Activated T-cell treated with anti-CD3 and anti-CD28 coated beads, Interleukin-2, amount 50 U/mL, for 1 hour (primary cell): Measurements from ENCODE around the gene FBN3.

ENCODE experiments used
- DNase-seq: peaks from one replicate; pipeline ENCODE4 v3.0.0-alpha.2; 2020

The FBN3 gene

DNA sequence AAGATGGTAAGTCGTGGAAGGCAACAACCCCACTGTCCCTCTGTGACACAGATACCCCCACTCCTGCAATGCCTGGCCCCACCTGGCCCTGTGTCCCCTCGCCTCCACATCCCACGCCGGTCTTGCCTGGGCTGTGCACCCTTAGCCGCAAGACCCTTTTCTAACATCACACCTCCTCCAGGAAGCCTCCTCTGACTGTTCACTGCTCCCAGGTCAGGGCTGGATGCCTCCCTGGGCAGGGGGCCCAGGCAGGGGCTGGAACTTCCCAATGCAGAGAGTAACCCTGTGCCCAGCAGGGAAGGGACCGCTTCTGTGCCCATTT lies 1.3 kb downstream of the FBN3 start:
- DNase-seq, result no peak

DNA sequence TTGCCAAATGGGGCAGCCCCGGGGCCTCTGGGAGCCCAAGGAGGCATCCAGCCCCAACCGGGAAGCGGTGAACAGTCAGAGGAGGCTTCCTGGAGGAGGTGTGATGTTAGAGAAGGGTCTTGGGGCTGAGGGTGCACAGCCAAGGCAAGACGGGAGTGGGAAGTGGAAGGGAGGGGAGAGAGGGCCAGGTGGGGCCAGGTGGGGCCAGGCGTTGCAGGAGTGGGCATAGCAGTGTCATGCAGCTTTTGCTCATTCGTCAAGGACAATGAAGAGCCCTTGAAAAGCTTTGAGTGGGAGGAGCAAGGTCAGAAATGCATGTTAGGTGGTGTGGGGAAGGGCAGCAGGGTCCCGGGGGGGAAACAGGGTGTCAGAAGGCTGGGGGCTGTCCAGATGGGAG lies 1.8 kb downstream of the FBN3 start:
- no peak for DNase-seq

GRCh38 chr19:8146877-8147581 lies 2.4 kb downstream of the FBN3 start:
- no peak for DNase-seq

DNA sequence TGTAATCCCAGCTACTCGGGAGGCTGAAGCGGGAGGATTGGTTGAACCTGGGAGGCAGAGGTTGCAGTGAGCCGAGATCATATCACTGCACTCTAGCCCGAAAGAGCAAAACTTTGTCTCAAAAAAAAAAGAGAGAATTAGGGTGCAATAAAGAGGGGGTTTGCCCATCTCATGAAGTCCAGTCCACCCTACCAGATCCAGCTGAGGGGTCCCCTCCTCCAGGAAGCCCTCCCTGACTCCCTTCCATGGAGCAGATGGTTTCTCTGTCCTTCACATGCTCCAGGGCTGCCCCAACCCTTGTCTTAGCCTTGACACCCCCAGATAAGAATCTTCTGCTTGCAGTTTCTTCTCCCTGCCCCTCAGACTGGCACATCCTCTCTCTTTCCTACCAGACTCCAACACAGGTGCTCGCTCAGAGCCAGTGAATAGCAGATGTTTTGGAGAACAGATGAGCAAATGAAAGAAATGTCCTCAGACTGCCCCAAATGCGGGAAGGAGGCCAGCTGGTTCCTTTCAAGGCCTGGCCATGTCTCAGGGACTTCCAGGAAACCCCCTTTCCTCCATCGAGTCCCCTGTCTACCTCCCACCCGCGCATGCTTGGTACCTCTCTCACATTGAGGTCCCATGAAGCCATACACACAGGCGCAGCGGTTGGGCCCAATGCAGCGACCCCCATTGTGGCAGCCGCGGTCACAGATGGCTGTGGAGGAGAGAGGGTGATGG lies 5.0 kb downstream of the FBN3 start:
- no peak for DNase-seq

GRCh38 chr19:8143041-8143440 lies 6.4 kb downstream of the FBN3 start:
- no peak for DNase-seq

- no peak for DNase-seq
Observed at GRCh38 chr19:8142513-8142900, 6.9 kb downstream of the FBN3 start.

DNA sequence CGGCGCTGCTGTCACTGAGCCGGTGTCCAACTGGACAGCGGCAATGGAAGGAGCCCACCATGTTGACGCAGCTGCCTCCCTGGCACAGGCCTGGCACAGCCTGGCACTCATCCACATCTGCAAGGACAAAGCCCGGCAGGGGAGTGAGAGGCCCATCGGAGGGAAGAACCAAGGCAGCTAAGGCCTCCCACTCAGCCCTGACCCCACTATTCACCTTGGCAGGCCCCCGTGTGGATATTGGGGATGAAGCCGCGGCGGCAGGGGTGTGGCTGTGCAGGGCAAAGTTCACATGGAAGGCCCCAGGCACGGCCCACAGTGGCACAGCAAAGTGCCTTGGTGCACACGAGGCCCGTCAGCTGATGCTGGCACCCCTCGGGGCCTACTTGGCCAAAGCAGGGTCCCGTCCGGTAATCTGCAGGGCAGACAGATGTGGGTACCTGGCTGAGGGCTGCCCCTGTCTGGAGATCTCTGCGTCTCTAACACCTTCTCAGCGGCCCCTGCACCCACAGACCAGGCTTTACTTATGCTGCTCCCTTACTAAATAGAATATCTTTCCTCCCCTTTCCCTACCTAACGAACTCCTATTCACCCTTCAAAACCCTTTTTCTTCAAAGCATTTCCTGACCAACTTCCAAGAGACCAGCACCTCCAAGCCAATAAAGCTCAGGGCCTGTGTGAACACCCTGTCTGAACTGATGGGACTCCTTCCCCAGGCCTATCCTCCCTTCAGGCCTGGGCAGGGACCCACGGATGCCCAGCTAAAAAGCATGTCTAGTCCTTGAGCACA lies 7.5 kb downstream of the FBN3 start:
- DNase-seq, result no peak

- DNase-seq, result no peak
Observed at GRCh38 chr19:8138201-8138600, 11.2 kb downstream of the FBN3 start.

DNA sequence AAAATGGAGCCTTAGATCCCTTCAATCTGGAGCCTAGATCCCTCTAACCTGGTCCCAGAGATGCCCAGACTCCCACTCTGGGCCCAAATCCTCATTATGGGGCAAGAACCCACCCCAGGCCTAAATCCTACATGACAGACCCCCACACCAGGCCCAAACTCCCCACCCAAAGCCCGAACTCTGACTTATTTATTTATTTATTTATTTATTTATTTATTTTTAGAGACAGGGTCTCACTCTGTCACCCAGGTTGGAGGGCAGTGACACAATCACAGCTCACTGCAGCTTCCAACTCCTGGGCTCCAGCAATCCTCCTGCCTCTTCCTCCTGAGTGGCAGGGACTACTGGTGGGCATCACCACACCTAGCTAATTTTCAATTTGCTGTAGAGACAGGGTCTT lies 12.0 kb downstream of the FBN3 start:
- no peak for DNase-seq

DNA sequence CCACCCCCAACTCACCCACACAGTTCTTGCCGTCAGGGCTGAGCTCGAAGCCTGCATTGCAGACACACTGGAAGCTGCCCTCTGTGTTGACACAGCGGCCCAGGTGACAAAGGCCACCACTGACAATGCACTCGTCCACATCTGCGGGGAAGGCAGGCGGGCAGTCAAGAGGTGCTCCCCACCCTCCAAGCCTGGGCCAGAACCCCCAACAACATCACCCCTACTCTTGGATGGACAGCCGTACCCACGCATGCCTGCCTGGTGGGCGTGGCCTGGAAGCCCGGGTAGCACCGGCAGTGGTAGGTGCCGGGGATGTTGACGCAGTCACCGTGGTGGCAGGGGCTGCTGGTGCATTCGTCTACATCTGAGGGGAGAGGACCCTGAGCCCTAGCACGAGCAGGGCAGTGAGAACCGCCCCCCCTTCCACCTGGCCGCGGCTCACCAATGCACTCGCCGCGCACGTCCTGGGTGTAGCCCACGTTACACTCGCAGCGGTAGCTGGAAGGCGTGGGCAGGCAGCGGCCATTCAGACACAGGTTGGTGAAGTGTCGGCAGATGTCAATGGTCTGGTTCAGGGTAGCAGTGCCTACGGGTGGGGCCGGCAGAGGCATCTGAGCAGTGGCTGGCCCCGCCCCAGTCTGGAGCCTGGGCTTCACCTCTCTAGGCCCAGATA lies 13.3 kb downstream of the FBN3 start:
- DNase-seq, result no peak

- DNase-seq, result no peak
Observed at GRCh38 chr19:8132858-8133458, 16.4 kb downstream of the FBN3 start.

- no peak for DNase-seq
Observed at GRCh38 chr19:8131517-8131916, 17.9 kb downstream of the FBN3 start.

DNA sequence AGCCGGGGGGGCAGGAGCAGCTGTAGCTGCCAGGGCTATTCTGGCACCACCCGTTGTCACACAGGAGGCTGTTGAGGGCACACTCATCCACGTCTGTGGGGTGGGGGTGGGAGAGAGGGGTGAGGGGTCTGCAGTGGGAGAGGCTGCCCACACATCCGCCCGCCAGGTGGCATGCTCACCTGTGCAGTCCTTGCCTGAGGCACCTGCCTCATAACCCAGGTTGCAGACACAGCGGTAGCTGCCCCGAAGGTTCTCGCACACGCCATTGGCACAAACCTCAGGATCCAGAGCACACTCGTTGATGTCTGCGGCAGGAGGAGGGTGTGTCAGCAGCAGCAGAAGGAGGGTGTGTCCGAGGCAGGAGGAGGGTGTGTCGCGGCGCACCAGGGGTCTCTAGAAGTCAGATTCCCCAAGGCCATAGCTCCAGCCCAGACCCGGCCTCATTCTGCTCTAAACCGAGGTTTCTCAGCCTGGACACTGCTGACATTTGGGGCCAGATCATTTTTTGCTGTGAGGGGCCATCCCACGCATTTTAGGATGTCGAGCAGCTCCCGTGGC lies 20.3 kb downstream of the FBN3 start:
- DNase-seq, result no peak

- DNase-seq, result no peak
Observed at GRCh38 chr19:8128551-8128950, 20.8 kb downstream of the FBN3 start.

- no peak for DNase-seq
Observed at GRCh38 chr19:8127311-8127710, 22.1 kb downstream of the FBN3 start.

DNA sequence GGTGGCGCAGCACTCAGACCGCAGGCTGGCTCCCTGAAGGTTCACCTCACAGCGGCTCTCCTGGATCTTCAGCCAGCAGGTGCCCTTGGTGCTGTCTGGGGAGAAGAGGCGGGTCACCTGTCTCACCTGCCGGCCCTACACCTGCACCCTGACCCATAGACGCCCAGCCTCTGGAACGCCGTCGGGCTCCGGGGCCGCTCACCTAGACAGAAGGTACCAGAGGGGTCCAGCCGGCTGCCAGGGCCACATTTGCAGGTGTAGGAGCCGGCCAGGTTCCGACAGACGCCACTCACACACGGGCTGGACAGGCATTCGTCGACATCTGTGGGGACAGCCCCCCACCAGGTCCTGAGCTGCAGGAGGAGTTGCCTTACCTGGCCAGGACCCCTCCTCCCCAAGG lies 22.9 kb downstream of the FBN3 start:
- no peak for DNase-seq

- DNase-seq, result no peak
Observed at GRCh38 chr19:8126008-8126407, 23.4 kb downstream of the FBN3 start.

DNA sequence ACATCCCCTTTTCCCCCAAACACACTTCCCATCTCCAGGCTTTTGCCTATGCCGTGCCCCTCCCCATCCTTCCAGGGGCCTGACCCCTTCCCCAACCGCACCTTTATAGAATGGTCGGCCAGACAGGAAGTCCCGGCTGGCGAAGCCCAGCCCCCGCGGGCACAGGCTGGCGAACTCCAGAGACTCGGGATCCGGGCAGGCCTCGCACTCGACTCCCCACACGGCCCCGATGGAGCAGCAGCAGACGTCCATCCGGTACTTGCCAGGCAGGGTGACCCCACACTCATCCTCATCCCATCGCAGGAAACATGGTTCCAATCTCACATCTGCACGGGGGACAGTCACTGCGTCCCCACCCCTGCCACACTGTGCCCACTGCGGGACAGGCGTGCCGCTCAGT lies 25.7 kb downstream of the FBN3 start:
- DNase-seq, result no peak

GRCh38 chr19:8120636-8121480 lies 28.5 kb downstream of the FBN3 start:
- no peak for DNase-seq

- DNase-seq, result no peak
Observed at GRCh38 chr19:8117991-8118390, 31.4 kb downstream of the FBN3 start.

GRCh38 chr19:8116437-8117293 lies 32.7 kb downstream of the FBN3 start:
- DNase-seq, result no peak
